ENCODE results near the gene EEFSEC. TPM values are rescaled to one million over a fixed set of nuclear protein-coding genes. Genes with fewer than 3 reads are reported as not detected.

Gene EEFSEC
- polyA plus RNA-seq, 1 donor (not counting 4 experiments of a cell fraction or from before 2014, with no cell fraction given): 8.7 TPM

DNA sequence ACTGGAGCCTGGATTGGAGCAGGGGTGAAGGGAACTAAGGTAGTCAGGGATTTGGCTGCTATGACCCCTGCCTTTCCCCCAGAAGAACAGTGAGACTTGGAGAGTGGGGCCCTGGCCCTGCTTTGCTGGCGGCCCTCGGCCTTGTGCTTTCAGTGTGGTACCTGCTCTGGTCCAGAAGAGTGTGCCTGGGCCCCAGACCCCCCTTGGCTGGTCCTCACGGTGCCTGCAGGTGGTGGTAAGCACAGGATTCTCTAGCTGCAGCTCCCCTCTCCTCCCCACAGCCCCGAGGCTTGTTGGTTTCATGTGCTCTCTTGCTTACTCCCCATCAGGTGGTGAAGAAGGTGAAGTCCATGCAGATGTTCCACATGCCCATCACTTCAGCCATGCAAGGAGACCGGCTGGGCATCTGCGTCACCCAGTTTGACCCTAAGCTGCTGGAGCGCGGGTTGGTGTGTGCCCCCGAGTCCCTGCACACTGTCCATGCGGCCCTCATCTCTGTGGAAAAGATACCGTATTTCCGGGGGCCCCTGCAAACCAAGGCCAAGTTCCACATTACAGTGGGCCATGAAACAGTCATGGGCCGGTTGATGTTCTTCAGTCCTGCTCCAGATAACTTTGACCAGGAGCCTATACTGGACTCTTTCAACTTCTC is 187.7 kb downstream of the EEFSEC start:
- Histone ChIP-seq H3K9ac (ENCODE audit: control insufficient read depth, extremely low read depth, insufficient read depth, low read length) (no peak overlapping the region), H3K4me3 (ENCODE audit: control insufficient read depth in 2 of 3, extremely low read depth in 1 of 3, insufficient read depth in 2 of 3, low read depth in 1 of 3, low read length in 3 of 3) (no peak overlapping the region), H3K79me2 (ENCODE audit: control insufficient read depth, insufficient read depth, low read length) (no peaks in the 10 kb centered on the region), H3K9me1 (ENCODE audit: control insufficient read depth, extremely low read depth, insufficient read depth, low read length) (peaks cover 5% of the 10 kb centered on the region), H3K27ac (ENCODE audit: control insufficient read depth, insufficient read depth, low read length) (no peak overlapping the region), H2AFZ (ENCODE audit: control insufficient read depth, low read length) (no peak overlapping the region), H3K9me3 (ENCODE audit: control insufficient read depth, low read depth, low read length) (no peaks in the 10 kb centered on the region), H3K4me1 (ENCODE audit: control insufficient read depth, extremely low read depth, insufficient read depth, low read length) (peaks cover 28% of the 10 kb centered on the region), H3K4me2 (ENCODE audit: control insufficient read depth, extremely low read depth, insufficient read depth, low read depth, low read length) (no peak overlapping the region), H4K20me1 (ENCODE audit: control insufficient read depth, extremely low read depth, insufficient read depth, low read length) (no peaks in the 10 kb centered on the region), H3K36me3 (ENCODE audit: control insufficient read depth in 2 of 2, extremely low read depth in 1 of 2, insufficient read depth in 2 of 2, low read length in 2 of 2) (no peaks in the 10 kb centered on the region), H3K27me3 (ENCODE audit: control insufficient read depth, extremely low read depth, insufficient read depth, low read length) (no peaks in the 10 kb centered on the region)
- dilution Hi-C loops (cut with MboI; ENCODE audit: extremely low pct_ligation_motif_present, low sequenced_read_pairs): no loop called here
- FAIRE-seq (no peak), DNase-seq (ENCODE audit: low read depth, low spot score) (no peak)
- no peak for TF ChIP-seq EZH2 (IDR thresholded peaks at IDR 0.05; ENCODE audit: low read length)
- TF ChIP-seq, protein P1, sequence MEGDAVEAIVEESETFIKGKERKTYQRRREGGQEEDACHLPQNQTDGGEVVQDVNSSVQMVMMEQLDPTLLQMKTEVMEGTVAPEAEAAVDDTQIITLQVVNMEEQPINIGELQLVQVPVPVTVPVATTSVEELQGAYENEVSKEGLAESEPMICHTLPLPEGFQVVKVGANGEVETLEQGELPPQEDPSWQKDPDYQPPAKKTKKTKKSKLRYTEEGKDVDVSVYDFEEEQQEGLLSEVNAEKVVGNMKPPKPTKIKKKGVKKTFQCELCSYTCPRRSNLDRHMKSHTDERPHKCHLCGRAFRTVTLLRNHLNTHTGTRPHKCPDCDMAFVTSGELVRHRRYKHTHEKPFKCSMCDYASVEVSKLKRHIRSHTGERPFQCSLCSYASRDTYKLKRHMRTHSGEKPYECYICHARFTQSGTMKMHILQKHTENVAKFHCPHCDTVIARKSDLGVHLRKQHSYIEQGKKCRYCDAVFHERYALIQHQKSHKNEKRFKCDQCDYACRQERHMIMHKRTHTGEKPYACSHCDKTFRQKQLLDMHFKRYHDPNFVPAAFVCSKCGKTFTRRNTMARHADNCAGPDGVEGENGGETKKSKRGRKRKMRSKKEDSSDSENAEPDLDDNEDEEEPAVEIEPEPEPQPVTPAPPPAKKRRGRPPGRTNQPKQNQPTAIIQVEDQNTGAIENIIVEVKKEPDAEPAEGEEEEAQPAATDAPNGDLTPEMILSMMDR (optimal IDR thresholded peaks at IDR 0.05 in 1 of 3, IDR thresholded peaks at IDR 0.05 in 1 of 3, conservative IDR thresholded peaks at IDR 0.05 in 1 of 3; ENCODE audit: extremely low read depth in 1 of 3, insufficient read depth in 2 of 3, low read length in 3 of 3): no peak

DNA sequence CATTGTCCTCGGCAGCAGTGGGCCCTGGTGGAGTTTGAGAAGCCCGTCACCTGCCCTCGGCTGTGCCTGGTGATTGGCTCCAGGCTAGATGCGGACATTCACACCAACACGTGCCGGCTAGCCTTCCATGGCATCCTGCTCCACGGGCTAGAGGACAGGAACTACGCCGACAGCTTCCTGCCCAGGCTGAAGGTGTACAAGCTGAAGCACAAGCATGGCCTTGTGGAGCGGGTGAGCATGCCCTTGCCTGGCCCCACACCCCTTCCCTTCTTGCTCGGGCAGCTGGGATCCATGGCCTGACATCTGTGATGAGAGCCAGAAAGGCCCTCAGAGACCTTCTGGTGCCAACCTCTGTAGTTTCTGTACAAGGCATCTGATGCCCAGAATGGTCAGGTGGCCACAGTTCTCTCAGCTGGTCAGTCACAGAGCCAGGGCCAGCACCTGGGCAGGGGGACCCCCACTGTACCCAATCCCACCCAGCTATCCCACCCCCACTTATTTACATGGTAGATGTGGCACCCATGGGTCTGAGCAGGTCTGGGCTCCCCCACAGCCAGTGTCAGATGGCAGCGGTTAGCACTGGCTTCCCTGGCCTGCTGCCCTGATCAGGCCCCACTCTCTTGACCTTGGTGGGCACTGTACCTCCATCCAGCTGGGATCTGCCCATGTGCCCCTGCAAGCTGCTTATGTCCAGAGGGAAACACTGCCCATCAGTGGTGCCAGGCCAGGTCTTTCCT is 188.5 kb downstream of the EEFSEC start:
- no peak overlapping the region for H2AFZ ChIP-seq (ENCODE audit: control insufficient read depth, low read length)
- dilution Hi-C loops (cut with MboI; ENCODE audit: extremely low pct_ligation_motif_present, low sequenced_read_pairs): no loop called here
- TF ChIP-seq, protein P1 (optimal IDR thresholded peaks at IDR 0.05 in 1 of 3, IDR thresholded peaks at IDR 0.05 in 1 of 3, conservative IDR thresholded peaks at IDR 0.05 in 1 of 3; ENCODE audit: extremely low read depth in 1 of 3, insufficient read depth in 2 of 3, low read length in 3 of 3): no peak
- no peak for TF ChIP-seq EZH2 (IDR thresholded peaks at IDR 0.05; ENCODE audit: low read length)

More for the DNA sequence above, 188.5 kb downstream of the EEFSEC start:
- no peaks in the 10 kb centered on the region for H3K79me2 ChIP-seq (ENCODE audit: control insufficient read depth, insufficient read depth, low read length)
- H3K4me3 ChIP-seq (ENCODE audit: control insufficient read depth in 2 of 3, extremely low read depth in 1 of 3, insufficient read depth in 2 of 3, low read depth in 1 of 3, low read length in 3 of 3): no peak overlapping the region
- no peak for FAIRE-seq
- H3K36me3 ChIP-seq (ENCODE audit: control insufficient read depth in 2 of 2, extremely low read depth in 1 of 2, insufficient read depth in 2 of 2, low read length in 2 of 2): no peaks in the 10 kb centered on the region
- H3K9me1 ChIP-seq (ENCODE audit: control insufficient read depth, extremely low read depth, insufficient read depth, low read length): peaks cover 4% of the 10 kb centered on the region
- no peak overlapping the region for H3K4me2 ChIP-seq (ENCODE audit: control insufficient read depth, extremely low read depth, insufficient read depth, low read depth, low read length)
- H3K9ac ChIP-seq (ENCODE audit: control insufficient read depth, extremely low read depth, insufficient read depth, low read length): no peak overlapping the region
- no peaks in the 10 kb centered on the region for H3K27me3 ChIP-seq (ENCODE audit: control insufficient read depth, extremely low read depth, insufficient read depth, low read length)
- H4K20me1 ChIP-seq (ENCODE audit: control insufficient read depth, extremely low read depth, insufficient read depth, low read length): no peaks in the 10 kb centered on the region
- no peak for DNase-seq (ENCODE audit: low read depth, low spot score)
- H3K4me1 ChIP-seq (ENCODE audit: control insufficient read depth, extremely low read depth, insufficient read depth, low read length): peaks cover 20% of the 10 kb centered on the region
- no peaks in the 10 kb centered on the region for H3K9me3 ChIP-seq (ENCODE audit: control insufficient read depth, low read depth, low read length)
- no peak overlapping the region for H3K27ac ChIP-seq (ENCODE audit: control insufficient read depth, insufficient read depth, low read length)
